Measurements from ENCODE around the gene RUVBL1. TPM values are rescaled to one million over a fixed set of nuclear protein-coding genes. Genes with fewer than 3 reads are reported as not detected.

The RUVBL1 gene
- total and polyA plus RNA-seq, 11 donors = 14.1 to 44.6 (median 26.2) TPM

GRCh38 chr3:128054367-128054766 is 69.2 kb downstream of the RUVBL1 start:
- no peaks in the 10 kb centered on the region for H3K27me3 ChIP-seq
- H3K4me3 ChIP-seq = peak overlapping the region in 9 of 12 donors; percentile 72 to 99 (median 96)
- intact Hi-C loops (cut with DNase I) = loop anchor here in 3 of 10 donors (10.0 kb wide), 2 partner anchors 380 to 400 kb away; partner anchors contain the start of gene ABTB1 (in 1 of the 3)
- H3K9me3 ChIP-seq = no peaks in the 10 kb centered on the region
- 40 to 63% (median 47%) methylated on average over 3 of the region's 3 CpGs for WGBS, 4 donors
- peaks cover 10 to 46% (median 38%) of the 10 kb centered on the region in 12 donors for H3K4me1 ChIP-seq
- TF ChIP-seq CTCF (IDR thresholded peaks at IDR 0.05) (no peak), POLR2A (IDR thresholded peaks at IDR 0.05) (no peak)
- H3K27ac ChIP-seq = peak overlapping the region in 5 of 12 donors; percentile 7 to 95 (median 94)
- DNase-seq (no peak), ATAC-seq (no peak)
- peaks cover 0 to 56% (median 50%) of the 10 kb centered on the region in 9 donors for H3K36me3 ChIP-seq

GRCh38 chr3:128053614-128054013 is 70.0 kb downstream of the RUVBL1 start:
- peak overlapping the region in 9 of 12 donors; percentile 92 to 98 (median 94) for H3K27ac ChIP-seq
- 48 to 65% (median 58%) methylated on average over 6 of the region's 6 CpGs for WGBS, 4 donors
- intact Hi-C loops (cut with DNase I) = loop anchor here in 3 of 10 donors (10.0 kb wide), 2 partner anchors 379 to 399 kb away; partner anchors contain the start of gene ABTB1 (in 1 of the 3)

GRCh38 chr3:128052595-128053351 is 70.8 kb downstream of the RUVBL1 start:
- ATAC-seq (peak in 2 of 4 donors; percentile 14 to 19), DNase-seq (no peak)
- no peak for TF ChIP-seq POLR2A (IDR thresholded peaks at IDR 0.05)
- WGBS, 4 donors = 0 to 2% (median 1%) methylated on average over 13 to 33 of the region's 33 CpGs
- no peaks in the 10 kb centered on the region for H3K27me3 ChIP-seq
- H3K36me3 ChIP-seq = peaks cover 0 to 40% (median 34%) of the 10 kb centered on the region in 9 donors
- H3K4me3 ChIP-seq = peak overlapping the region; percentile 72 to 99 (median 96)
- H3K9me3 ChIP-seq = no peaks in the 10 kb centered on the region
- intact Hi-C loops (cut with DNase I) = loop anchor here in 3 of 10 donors (10.0 kb wide), 2 partner anchors 378 to 398 kb away; partner anchors contain the start of gene ABTB1 (in 1 of the 3)
- peaks cover 10 to 46% (median 37%) of the 10 kb centered on the region in 12 donors for H3K4me1 ChIP-seq
- peak overlapping the region; percentile 77 to 98 (median 94) for H3K27ac ChIP-seq

More at GRCh38 chr3:128053614-128054013, 70.0 kb downstream of the RUVBL1 start:
- Histone ChIP-seq H3K36me3 (peaks cover 0 to 49% (median 42%) of the 10 kb centered on the region in 9 donors), H3K27me3 (no peaks in the 10 kb centered on the region), H3K4me3 (peak overlapping the region; percentile 72 to 99 (median 96)), H3K9me3 (no peaks in the 10 kb centered on the region), H3K4me1 (peaks cover 10 to 46% (median 38%) of the 10 kb centered on the region in 12 donors)
- DNase-seq (no peak), ATAC-seq (no peak)
- no peak for TF ChIP-seq POLR2A (IDR thresholded peaks at IDR 0.05)
- TF ChIP-seq CTCF (IDR thresholded peaks at IDR 0.05) = no peak

- 0% methylated on average over 13 to 90 of the region's 90 CpGs for WGBS, 4 donors
- Histone ChIP-seq H3K36me3 (peaks cover 0 to 34% (median 28%) of the 10 kb centered on the region in 9 donors), H3K4me3 (peak within 1 kb of the TSS; percentile 72 to 99 (median 96)), H3K27me3 (no peaks in the 10 kb centered on the region), H3K27ac (peak within 1 kb of the TSS; percentile 77 to 98 (median 94)), H3K9me3 (no peaks in the 10 kb centered on the region), H3K4me1 (peaks cover 10 to 46% (median 37%) of the 10 kb centered on the region in 12 donors)
- TF ChIP-seq CTCF (IDR thresholded peaks at IDR 0.05) (no peak), POLR2A (IDR thresholded peaks at IDR 0.05) (peak; percentile 61 to 77)
- ATAC-seq (peak; percentile 95 to 98 (median 98)), DNase-seq (peak; percentile 95 to 98 (median 96))
- intact Hi-C loops (cut with DNase I) = loop anchor here in 3 of 10 donors (10.0 kb wide), 2 partner anchors 377 to 397 kb away; partner anchors contain the start of gene ABTB1 (in 1 of the 3)
These were observed 71.6 kb downstream of the RUVBL1 start, which contains the start of gene SEC61A1 for GRCh38 chr3:128051837-128052594. TSS of gene SEC61A1 (plus strand) at chr3:128052437. CDS start at chr3:128052553, 116 bp downstream.

Measured in heart left ventricle (tissue), 16 donors.